Calu3 (cell line): ENCODE results near the gene NOL12. TPM values are rescaled to one million over a fixed set of nuclear protein-coding genes. Genes with fewer than 3 reads are reported as not detected.

Source experiments
- BruUV-seq: library from RNA; stranded (reverse); fragments of 400-500 nt; replicated peaks from 2 replicates; lab custom pipeline; 2021; lab: Mats Ljungman, UMichigan
- CTCF ChIA-PET: fragments of 300-600 bp; sonication (Branson Sonifier 250); formaldehyde crosslinking; loops from one replicate; lab custom pipeline; 2022; ENCODE audit warnings: antibody characterized with exemption; lab: Charles Lee
- DNase-seq: peaks from one replicate; pipeline ENCODE4 v3.0.0; 2022
- H3K27ac Mint-ChIP-seq: one replicate; pipeline ENCODE4 v1.8.0; 2022; ENCODE audit warnings: mixed read lengths; ENCODE audit not compliant: unreplicated experiment
- H3K27me3 Mint-ChIP-seq: one replicate; pipeline ENCODE4 v1.8.0; 2022; ENCODE audit warnings: mixed read lengths; ENCODE audit not compliant: unreplicated experiment
- H3K36me3 Mint-ChIP-seq: one replicate; pipeline ENCODE4 v1.8.0; 2022; ENCODE audit warnings: mild to moderate bottlenecking, moderate library complexity, mixed read lengths; ENCODE audit not compliant: insufficient read depth, unreplicated experiment
- H3K4me1 Mint-ChIP-seq: one replicate; pipeline ENCODE4 v1.8.0; 2022; ENCODE audit warnings: mild to moderate bottlenecking, low read depth, mixed read lengths; ENCODE audit not compliant: unreplicated experiment
- H3K4me3 Mint-ChIP-seq: one replicate; pipeline ENCODE4 v1.8.0; 2022; ENCODE audit warnings: mild to moderate bottlenecking, low read depth, moderate library complexity, mixed read lengths; ENCODE audit not compliant: unreplicated experiment
- H3K9me3 Mint-ChIP-seq: one replicate; pipeline ENCODE4 v1.8.0; 2022; ENCODE audit warnings: low read depth, mixed read lengths; ENCODE audit not compliant: unreplicated experiment
- CTCF ChIP-seq: fragments of 200-600 bp; IDR thresholded peaks from one replicate; pipeline ENCODE4 v1.8.0; 2022; ENCODE audit warnings: antibody characterized with exemption; ENCODE audit not compliant: unreplicated experiment
- intact Hi-C: fragments of 100-400 bp; cut with micrococcal nuclease; formaldehyde crosslinking; loops from one replicate; pipeline ENCODE4 v1.10.0; 2022; ENCODE audit not compliant: unreplicated experiment
- total RNA-seq: library from RNA; stranded (reverse); gene quantifications from 2 replicates; pipeline ENCODE4 v1.2.3, GENCODE V29; 2022

NOL12 gene
- total RNA-seq, 1 experiment from 2014 or later = 26.8 TPM

GRCh38 chr22:37669586-37669985, 16.6 kb upstream of the NOL12 start:
- CTCF ChIA-PET = no interaction called here
- Mint-ChIP-seq H3K9me3 (no peaks in the 10 kb centered on the region), H3K4me1 (no peaks in the 10 kb centered on the region)

GRCh38 chr22:37672206-37672919, 13.8 kb upstream of the NOL12 start:
- Mint-ChIP-seq H3K4me1 (no peaks in the 10 kb centered on the region), H3K9me3 (no peaks in the 10 kb centered on the region), H3K36me3 (peaks cover 28% of the 10 kb centered on the region), H3K27ac (no peak overlapping the region), H3K27me3 (no peaks in the 10 kb centered on the region), H3K4me3 (no peak overlapping the region)
- BruUV-seq = no TSS peak
- no peak for TF ChIP-seq CTCF
- intact Hi-C loops = no loop called here
- CTCF ChIA-PET = no interaction called here
- no peak for DNase-seq

More at GRCh38 chr22:37669586-37669985, 16.6 kb upstream of the NOL12 start:
- DNase-seq = no peak
- Mint-ChIP-seq H3K4me3 (no peak overlapping the region), H3K27ac (no peak overlapping the region), H3K27me3 (no peaks in the 10 kb centered on the region), H3K36me3 (peaks cover 22% of the 10 kb centered on the region)
- intact Hi-C loops = no loop called here
- BruUV-seq = no TSS peak
- no peak for TF ChIP-seq CTCF

- H3K27ac Mint-ChIP-seq = no peak overlapping the region
- BruUV-seq = no TSS peak
- CTCF ChIA-PET = no interaction called here
- H3K9me3 Mint-ChIP-seq = no peaks in the 10 kb centered on the region
- peaks cover 30% of the 10 kb centered on the region for H3K36me3 Mint-ChIP-seq
- intact Hi-C loops = no loop called here
- no peak for TF ChIP-seq CTCF
- no peaks in the 10 kb centered on the region for H3K27me3 Mint-ChIP-seq
- no peak overlapping the region for H3K4me3 Mint-ChIP-seq
- no peaks in the 10 kb centered on the region for H3K4me1 Mint-ChIP-seq
- DNase-seq = no peak
These were observed 13.2 kb upstream of the NOL12 start for GRCh38 chr22:37672920-37673455.

GRCh38 chr22:37674248-37674647, 11.9 kb upstream of the NOL12 start:
- Mint-ChIP-seq H3K9me3 (no peaks in the 10 kb centered on the region), H3K27me3 (no peaks in the 10 kb centered on the region), H3K36me3 (peaks cover 31% of the 10 kb centered on the region), H3K4me1 (no peaks in the 10 kb centered on the region), H3K4me3 (no peak overlapping the region), H3K27ac (peak overlapping the region; percentile 33)
- TF ChIP-seq CTCF = no peak
- no TSS peak for BruUV-seq
- DNase-seq = no peak
- CTCF ChIA-PET = interaction anchor here (0.6 to 2.6 kb wide), 2 partner anchors 13 to 31 kb away, joined by 4 to 16 read pairs; no protein-coding TSS in a partner anchor
- intact Hi-C loops = no loop called here
